ENCODE results near the gene SIRT4.

- TF ChIP-seq CTCF (conservative IDR thresholded peaks at IDR 0.05 in 1 of 2, IDR thresholded peaks at IDR 0.05 in 1 of 2; ENCODE audit: extremely low read depth in 1 of 2, insufficient read depth in 1 of 2, low read depth in 1 of 2, low read length in 2 of 2) (peak in 1 of 2 donors; percentile 13), EZH2 (IDR thresholded peaks at IDR 0.05; ENCODE audit: borderline replicate concordance, low read length) (no peak)
Observed at GRCh38 chr12:120314220-120314619, 12.1 kb downstream of the SIRT4 start.
